ENCODE results near the gene PRKCB. TPM values are rescaled to one million over a fixed set of nuclear protein-coding genes. Genes with fewer than 3 reads are reported as not detected.

Gene PRKCB
- total RNA-seq, 4 donors from 2014 or later = 10.7 to 23.9 (median 18.2) TPM

GRCh38 chr16:23955088-23955487 lies 119.3 kb downstream of the PRKCB start:
- Histone ChIP-seq H3K4me1 (no peaks in the 10 kb centered on the region), H3K9me3 (no peaks in the 10 kb centered on the region), H3K27me3 (peaks cover 5% of the 10 kb centered on the region), H3K36me3 (no peaks in the 10 kb centered on the region), H3K27ac (no peak overlapping the region), H3K4me3 (no peak overlapping the region)
- WGBS, 2 donors (ENCODE audit: low coverage in 1 of 2) = 79 to 92% methylated on average over 3 to 7 of the region's 7 CpGs
- TF ChIP-seq EP300 (IDR thresholded peaks at IDR 0.05) (no peak), POLR2A (IDR thresholded peaks at IDR 0.05) (no peak), POLR2AphosphoS5 (IDR thresholded peaks at IDR 0.05) (no peak), CTCF (IDR thresholded peaks at IDR 0.05) (no peak)
- no peak for ATAC-seq

- no peak for TF ChIP-seq EP300 (IDR thresholded peaks at IDR 0.05)
- TF ChIP-seq POLR2AphosphoS5 (IDR thresholded peaks at IDR 0.05) = no peak
- no peak for TF ChIP-seq POLR2A (IDR thresholded peaks at IDR 0.05)
- no peak for TF ChIP-seq CTCF (IDR thresholded peaks at IDR 0.05)
- Histone ChIP-seq H3K36me3 (no peaks in the 10 kb centered on the region), H3K27ac (no peak overlapping the region), H3K9me3 (no peaks in the 10 kb centered on the region), H3K4me3 (no peak overlapping the region), H3K27me3 (peaks cover 5% of the 10 kb centered on the region), H3K4me1 (no peaks in the 10 kb centered on the region)
- no peak for ATAC-seq
- WGBS, 2 donors (ENCODE audit: low coverage in 1 of 2) = 43 to 60% methylated on average over 2 of the region's 2 CpGs
Observed at GRCh38 chr16:23957287-23957686, 121.5 kb downstream of the PRKCB start.

- Histone ChIP-seq H3K9me3 (no peaks in the 10 kb centered on the region), H3K36me3 (no peaks in the 10 kb centered on the region), H3K27ac (no peak overlapping the region), H3K27me3 (peaks cover 5% of the 10 kb centered on the region), H3K4me1 (no peaks in the 10 kb centered on the region), H3K4me3 (no peak overlapping the region)
- no peak for TF ChIP-seq EP300 (IDR thresholded peaks at IDR 0.05)
- TF ChIP-seq POLR2AphosphoS5 (IDR thresholded peaks at IDR 0.05) = no peak
- TF ChIP-seq CTCF (IDR thresholded peaks at IDR 0.05) = no peak
- TF ChIP-seq POLR2A (IDR thresholded peaks at IDR 0.05) = no peak
- 69 to 70% methylated on average over 5 to 10 of the region's 11 CpGs for WGBS, 2 donors (ENCODE audit: low coverage in 1 of 2)
- no peak for ATAC-seq
Observed at GRCh38 chr16:23959072-23959751, 123.4 kb downstream of the PRKCB start.

- ATAC-seq = no peak
Observed at GRCh38 chr16:23959752-23960072, 123.9 kb downstream of the PRKCB start.

More at GRCh38 chr16:23959752-23960072, 123.9 kb downstream of the PRKCB start:
- Histone ChIP-seq H3K9me3 (no peaks in the 10 kb centered on the region), H3K4me3 (no peak overlapping the region), H3K27me3 (peaks cover 5% of the 10 kb centered on the region), H3K27ac (no peak overlapping the region), H3K4me1 (no peaks in the 10 kb centered on the region), H3K36me3 (no peaks in the 10 kb centered on the region)
- no peak for TF ChIP-seq CTCF (IDR thresholded peaks at IDR 0.05)
- no peak for TF ChIP-seq POLR2A (IDR thresholded peaks at IDR 0.05)
- no peak for TF ChIP-seq POLR2AphosphoS5 (IDR thresholded peaks at IDR 0.05)
- no peak for TF ChIP-seq EP300 (IDR thresholded peaks at IDR 0.05)
- WGBS, 2 donors (ENCODE audit: low coverage in 1 of 2) = 45% methylated on average over 4 of the region's 4 CpGs; no CpG with 5 or more reads in 1 of the 2 donors

All from gastroesophageal sphincter (tissue), 4 donors.